Mucosa of rectum (tissue), 2 donors: ENCODE results near the gene DQX1.
"Not testable (repeated sequence)": the region's sequence is repeated elsewhere in the genome, so short reads cannot be mapped to it uniquely, and the experiment has no call there.

Experiments
- H3K27ac ChIP-seq, 2 donors: one replicate each; pipeline ENCODE4 v1.7.0; 2013; ENCODE audit warnings: inconsistent platforms in 2 of 2, low read depth in 2 of 2, low read length in 2 of 2
- H3K27me3 ChIP-seq, 2 donors: one replicate each; pipeline ENCODE4 v1.7.0; 2013; ENCODE audit warnings: low read length in 2 of 2; ENCODE audit not compliant: control insufficient read depth in 2 of 2, insufficient read depth in 2 of 2
- H3K36me3 ChIP-seq, 2 donors: one replicate each; pipeline ENCODE4 v1.7.0; 2013; ENCODE audit warnings: low read length in 2 of 2; ENCODE audit not compliant: control insufficient read depth in 2 of 2, insufficient read depth in 2 of 2
- H3K4me1 ChIP-seq, 2 donors: one replicate each; pipeline ENCODE4 v1.7.0; 2013; ENCODE audit warnings: low read length in 2 of 2, mild to moderate bottlenecking in 1 of 2; ENCODE audit not compliant: control insufficient read depth in 2 of 2, insufficient read depth in 2 of 2
- H3K4me3 ChIP-seq, 2 donors: one replicate each; pipeline ENCODE4 v1.7.0; 2013; ENCODE audit warnings: low read length in 2 of 2
- H3K9ac ChIP-seq, 2 donors: one replicate each; pipeline ENCODE4 v1.7.0; 2013; ENCODE audit warnings: low read length in 2 of 2, low read depth in 1 of 2, mild to moderate bottlenecking in 1 of 2
- H3K9me3 ChIP-seq, 2 donors: one replicate each; pipeline ENCODE4 v1.7.0; 2013; ENCODE audit warnings: low read length in 2 of 2; ENCODE audit not compliant: control insufficient read depth in 2 of 2
- donor health status: healthy.
- donor health status: Normal muscosa, but diverticular disease.

Gene DQX1

DNA sequence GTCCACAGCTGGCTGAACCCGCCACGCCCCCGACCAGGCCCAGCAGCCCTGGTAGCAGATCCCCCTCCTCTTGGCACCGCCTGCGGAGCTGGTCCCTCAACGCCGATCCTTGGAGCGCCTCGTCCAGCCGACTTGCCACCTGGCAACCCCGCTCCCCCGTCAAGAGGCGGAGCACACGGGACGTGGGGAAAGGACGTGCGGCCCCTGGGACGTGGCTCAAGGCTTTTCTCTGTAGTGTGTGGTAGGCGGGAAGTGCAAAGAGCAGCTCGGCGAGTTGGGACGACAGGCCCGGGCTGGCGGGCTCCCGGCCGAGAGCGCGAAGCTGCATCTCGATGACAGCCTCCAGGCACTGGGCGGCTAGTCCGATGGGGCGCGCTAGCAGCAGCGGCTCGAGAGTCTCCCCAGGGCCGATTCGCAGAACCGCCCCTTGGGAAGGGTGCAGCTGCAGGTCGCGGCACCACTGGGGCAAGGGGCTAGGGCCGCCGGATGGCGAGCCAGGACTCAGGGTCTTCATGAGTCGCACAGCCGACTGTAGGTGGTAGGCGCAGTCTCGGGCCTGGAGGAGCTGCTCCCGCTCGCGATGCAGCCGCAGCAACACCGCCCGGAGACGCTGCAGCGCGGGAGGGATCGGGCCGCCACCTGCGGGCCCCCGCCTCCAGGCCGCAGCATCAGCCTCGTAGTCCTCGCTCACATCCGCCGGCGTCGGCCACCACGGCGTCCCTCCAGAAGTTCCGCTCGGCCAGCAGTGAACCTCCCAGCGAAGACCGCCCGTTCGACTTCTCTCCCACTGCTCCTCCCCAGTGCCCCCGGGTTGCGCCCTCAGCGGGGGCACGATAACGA is 43.9 kb downstream of the DQX1 start:
- no peaks in the 10 kb centered on the region for H3K27me3 ChIP-seq
- H3K36me3 ChIP-seq: peaks cover 7 to 16% of the 10 kb centered on the region in 2 donors
- H3K27ac ChIP-seq: peak overlapping the region; percentile 93
- H3K9ac ChIP-seq: peak overlapping the region; percentile 79 to 89
- no peaks in the 10 kb centered on the region for H3K9me3 ChIP-seq
- H3K4me1 ChIP-seq: peaks cover 24 to 25% of the 10 kb centered on the region in 2 donors
- H3K4me3 ChIP-seq: peak overlapping the region; percentile 100

- Histone ChIP-seq H3K27ac (peak overlapping the region in 1 of 2 donors; percentile 93), H3K36me3 (peaks cover 7 to 19% of the 10 kb centered on the region in 2 donors)
Observed at GRCh38 chr2:74481431-74481830, 44.6 kb downstream of the DQX1 start.

GRCh38 chr2:74474899-74475298 is 51.1 kb downstream of the DQX1 start:
- peaks cover 16 to 20% of the 10 kb centered on the region in 2 donors for H3K4me1 ChIP-seq
- H3K27ac ChIP-seq: no peak overlapping the region
- H3K9ac ChIP-seq: no peak overlapping the region
- no peaks in the 10 kb centered on the region for H3K9me3 ChIP-seq
- no peak overlapping the region for H3K4me3 ChIP-seq
- no peaks in the 10 kb centered on the region for H3K27me3 ChIP-seq
- peaks cover 13 to 23% of the 10 kb centered on the region in 2 donors for H3K36me3 ChIP-seq

More at GRCh38 chr2:74481431-74481830, 44.6 kb downstream of the DQX1 start:
- Histone ChIP-seq H3K9ac (peak overlapping the region; percentile 79 to 89), H3K27me3 (no peaks in the 10 kb centered on the region), H3K9me3 (no peaks in the 10 kb centered on the region), H3K4me1 (peaks cover 24 to 25% of the 10 kb centered on the region in 2 donors), H3K4me3 (peak overlapping the region; percentile 100)

- Histone ChIP-seq H3K27me3 (no peaks in the 10 kb centered on the region), H3K9ac (no peak overlapping the region), H3K4me1 (peaks cover 16 to 20% of the 10 kb centered on the region in 2 donors), H3K9me3 (no peaks in the 10 kb centered on the region), H3K36me3 (peaks cover 13 to 23% of the 10 kb centered on the region in 2 donors), H3K4me3 (no peak overlapping the region), H3K27ac (no peak overlapping the region)
Observed at GRCh38 chr2:74474481-74474880, 51.5 kb downstream of the DQX1 start.

DNA sequence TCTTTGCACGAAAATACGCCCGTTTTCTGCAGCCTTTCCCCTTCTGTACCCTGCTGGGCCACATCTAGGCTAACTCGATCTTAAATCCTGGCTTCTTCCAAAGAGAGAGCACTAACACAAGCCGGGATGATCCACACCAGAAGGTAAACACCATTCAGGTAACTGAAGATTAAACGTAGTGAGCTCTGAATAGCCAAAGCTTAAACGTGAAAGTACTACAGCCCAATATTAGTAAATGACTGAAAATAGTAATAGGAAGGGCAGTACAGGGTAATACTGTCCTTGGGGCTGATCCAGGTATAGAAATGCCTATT is 53.1 kb downstream of the DQX1 start:
- Histone ChIP-seq H3K27ac (peak overlapping the region; percentile 92 to 94), H3K36me3 (peaks cover 13 to 23% of the 10 kb centered on the region in 2 donors), H3K9ac (peak overlapping the region; percentile 90 to 91), H3K27me3 (no peaks in the 10 kb centered on the region), H3K4me3 (peak overlapping the region; percentile 95 to 98), H3K9me3 (no peaks in the 10 kb centered on the region), H3K4me1 (peaks cover 16 to 20% of the 10 kb centered on the region in 2 donors)

DNA sequence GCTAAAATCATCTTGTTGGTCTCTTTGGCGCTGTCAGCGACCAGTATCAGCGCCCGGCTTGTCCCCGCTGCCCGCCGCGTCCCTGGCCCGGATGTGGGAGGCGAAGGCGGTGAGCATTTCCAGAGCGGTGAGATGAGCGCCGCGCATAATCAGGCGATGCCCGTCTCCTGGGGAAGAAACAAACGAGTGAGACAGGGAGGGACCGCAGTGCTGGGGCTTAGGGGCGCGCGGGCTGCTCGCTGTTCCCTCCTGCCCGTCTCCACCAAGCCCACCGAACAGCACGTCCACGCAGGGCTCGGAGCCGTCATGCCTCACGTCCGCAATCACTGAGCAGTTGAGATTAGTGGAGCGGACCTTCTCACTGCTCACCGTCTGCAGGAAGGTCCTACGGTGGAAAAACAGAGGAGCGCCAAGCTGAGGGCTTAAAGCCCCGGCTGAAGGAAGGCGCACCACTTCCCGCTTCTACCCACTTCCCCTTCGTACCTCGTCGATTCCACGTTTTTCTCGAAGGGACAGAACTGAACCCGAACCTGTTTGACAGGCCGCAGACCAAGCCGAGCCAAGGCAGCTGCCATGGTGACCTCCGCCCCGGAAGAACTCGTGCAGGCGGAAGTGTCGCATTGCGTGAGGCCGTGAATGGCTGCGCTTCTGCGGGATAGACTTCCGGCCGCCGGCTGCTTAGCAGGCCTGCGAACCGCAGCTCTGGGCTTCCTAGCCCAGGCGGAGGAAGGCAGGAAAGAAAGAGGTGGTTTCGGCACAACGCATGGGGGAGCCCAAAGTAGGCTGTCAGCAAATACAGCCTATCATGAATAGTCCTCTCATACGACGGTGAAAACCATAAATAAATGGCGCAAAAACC is 53.7 kb downstream of the DQX1 start, which contains the start of gene MRPL53:
Gene MRPL53, minus strand, starts transcription at position 595 of the 859 bp plus-strand sequence. Its CDS starts 20 bp downstream, at position 575.
- H3K27me3 ChIP-seq: no peaks in the 10 kb centered on the region
- H3K27ac ChIP-seq: peak within 1 kb of the TSS; percentile 92 to 94
- no peaks in the 10 kb centered on the region for H3K9me3 ChIP-seq
- peaks cover 16 to 20% of the 10 kb centered on the region in 2 donors for H3K4me1 ChIP-seq
- H3K9ac ChIP-seq: peak within 1 kb of the TSS; percentile 90 to 91
- peaks cover 13 to 20% of the 10 kb centered on the region in 2 donors for H3K36me3 ChIP-seq
- H3K4me3 ChIP-seq: peak within 1 kb of the TSS; percentile 95 to 98

GRCh38 chr2:74471332-74472065 is 54.5 kb downstream of the DQX1 start:
- H3K36me3 ChIP-seq: peaks cover 13 to 16% of the 10 kb centered on the region in 2 donors
- peak overlapping the region; percentile 92 to 94 for H3K27ac ChIP-seq
- H3K9ac ChIP-seq: peak overlapping the region; percentile 90 to 91
- H3K4me3 ChIP-seq: peak overlapping the region; percentile 95 to 98
- no peaks in the 10 kb centered on the region for H3K9me3 ChIP-seq
- peaks cover 16 to 20% of the 10 kb centered on the region in 2 donors for H3K4me1 ChIP-seq
- H3K27me3 ChIP-seq: no peaks in the 10 kb centered on the region

GRCh38 chr2:74470742-74471141 is 55.3 kb downstream of the DQX1 start:
- Histone ChIP-seq H3K4me1 (peaks cover 19 to 23% of the 10 kb centered on the region in 2 donors), H3K36me3 (peaks cover 13 to 15% of the 10 kb centered on the region in 2 donors)
- H3K9ac ChIP-seq, H3K27ac ChIP-seq, H3K4me3 ChIP-seq, H3K9me3 ChIP-seq, H3K27me3 ChIP-seq: not testable (repeated sequence)
